GM12801 (cell line): ENCODE data around the gene PSD4.

ENCODE experiments used
- TF ChIP-seq, protein P1 (sequence below): IDR thresholded peaks from one replicate; pipeline ENCODE4 v1.5.1; 2011; ENCODE audit warnings: control low read depth; ENCODE audit not compliant: insufficient read length; ENCODE audit errors: extremely low read depth

Gene PSD4

GRCh38 chr2:113198048-113198789, 24.4 kb downstream of the PSD4 start:
- TF ChIP-seq, protein P1, sequence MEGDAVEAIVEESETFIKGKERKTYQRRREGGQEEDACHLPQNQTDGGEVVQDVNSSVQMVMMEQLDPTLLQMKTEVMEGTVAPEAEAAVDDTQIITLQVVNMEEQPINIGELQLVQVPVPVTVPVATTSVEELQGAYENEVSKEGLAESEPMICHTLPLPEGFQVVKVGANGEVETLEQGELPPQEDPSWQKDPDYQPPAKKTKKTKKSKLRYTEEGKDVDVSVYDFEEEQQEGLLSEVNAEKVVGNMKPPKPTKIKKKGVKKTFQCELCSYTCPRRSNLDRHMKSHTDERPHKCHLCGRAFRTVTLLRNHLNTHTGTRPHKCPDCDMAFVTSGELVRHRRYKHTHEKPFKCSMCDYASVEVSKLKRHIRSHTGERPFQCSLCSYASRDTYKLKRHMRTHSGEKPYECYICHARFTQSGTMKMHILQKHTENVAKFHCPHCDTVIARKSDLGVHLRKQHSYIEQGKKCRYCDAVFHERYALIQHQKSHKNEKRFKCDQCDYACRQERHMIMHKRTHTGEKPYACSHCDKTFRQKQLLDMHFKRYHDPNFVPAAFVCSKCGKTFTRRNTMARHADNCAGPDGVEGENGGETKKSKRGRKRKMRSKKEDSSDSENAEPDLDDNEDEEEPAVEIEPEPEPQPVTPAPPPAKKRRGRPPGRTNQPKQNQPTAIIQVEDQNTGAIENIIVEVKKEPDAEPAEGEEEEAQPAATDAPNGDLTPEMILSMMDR: no peak

GRCh38 chr2:113198790-113199612, 25.2 kb downstream of the PSD4 start:
- TF ChIP-seq, protein P1: no peak

DNA sequence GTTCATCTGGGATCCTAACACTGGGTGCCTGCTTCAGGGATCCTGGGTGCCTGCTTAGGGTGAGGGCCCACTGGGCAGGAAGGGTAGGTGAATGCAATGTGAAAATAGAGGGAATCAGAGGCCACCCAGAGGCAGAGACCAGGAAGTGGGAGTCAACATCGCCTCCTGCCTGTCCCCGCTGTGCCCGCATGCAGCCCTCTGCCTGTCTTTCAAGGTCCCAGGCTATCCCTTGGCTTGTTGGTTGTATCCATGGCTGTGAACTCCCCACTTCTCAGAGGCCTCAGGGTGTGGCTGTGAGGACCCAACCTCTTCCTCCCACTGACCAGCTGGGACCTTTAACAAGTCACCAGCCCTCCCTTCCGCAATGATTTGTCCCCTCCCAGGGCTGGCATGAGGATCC, 26.5 kb downstream of the PSD4 start:
- TF ChIP-seq, protein P1: no peak

- TF ChIP-seq, protein P1: no peak
Observed at GRCh38 chr2:113200736-113201490, 27.1 kb downstream of the PSD4 start.

DNA sequence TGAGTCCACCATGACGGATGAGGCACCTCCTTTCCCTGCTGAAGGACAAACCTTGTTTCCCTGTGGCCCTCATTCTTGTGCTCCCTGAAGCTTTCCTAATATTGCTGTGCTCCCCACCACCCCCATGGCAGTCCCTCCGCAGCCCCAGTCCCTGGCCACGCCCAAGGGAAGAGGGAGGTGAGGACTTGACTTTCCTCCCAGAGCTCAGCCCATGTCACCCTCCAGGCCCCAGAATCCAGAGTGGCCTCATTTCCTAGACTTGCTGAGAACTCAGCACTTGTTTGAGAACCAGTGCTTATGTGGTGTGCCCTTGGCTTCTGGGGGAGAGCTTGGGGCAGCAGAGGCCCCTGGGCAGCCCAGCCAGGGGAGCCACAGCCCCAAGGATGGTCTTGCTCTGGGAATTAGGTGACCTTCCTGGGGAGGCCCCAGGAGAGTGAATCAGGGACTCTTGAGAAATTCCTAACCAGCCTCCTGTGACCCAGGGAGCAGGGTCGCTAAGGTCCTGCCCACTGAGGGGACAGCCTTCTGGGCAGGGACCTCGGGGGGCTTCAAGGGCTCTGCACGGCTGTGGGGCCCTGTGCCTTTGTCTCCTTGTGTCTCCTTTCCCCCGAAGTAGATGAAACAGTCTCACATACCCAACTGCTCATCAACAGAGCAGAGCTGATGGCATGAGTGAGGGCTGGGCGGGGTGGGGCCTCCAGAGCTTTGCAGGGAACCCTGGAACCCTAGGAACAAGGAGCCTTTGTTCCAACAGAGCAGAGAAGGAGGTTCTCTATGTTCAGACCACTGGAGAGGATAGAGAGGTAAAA, 27.9 kb downstream of the PSD4 start:
- TF ChIP-seq, protein P1: no peak

DNA sequence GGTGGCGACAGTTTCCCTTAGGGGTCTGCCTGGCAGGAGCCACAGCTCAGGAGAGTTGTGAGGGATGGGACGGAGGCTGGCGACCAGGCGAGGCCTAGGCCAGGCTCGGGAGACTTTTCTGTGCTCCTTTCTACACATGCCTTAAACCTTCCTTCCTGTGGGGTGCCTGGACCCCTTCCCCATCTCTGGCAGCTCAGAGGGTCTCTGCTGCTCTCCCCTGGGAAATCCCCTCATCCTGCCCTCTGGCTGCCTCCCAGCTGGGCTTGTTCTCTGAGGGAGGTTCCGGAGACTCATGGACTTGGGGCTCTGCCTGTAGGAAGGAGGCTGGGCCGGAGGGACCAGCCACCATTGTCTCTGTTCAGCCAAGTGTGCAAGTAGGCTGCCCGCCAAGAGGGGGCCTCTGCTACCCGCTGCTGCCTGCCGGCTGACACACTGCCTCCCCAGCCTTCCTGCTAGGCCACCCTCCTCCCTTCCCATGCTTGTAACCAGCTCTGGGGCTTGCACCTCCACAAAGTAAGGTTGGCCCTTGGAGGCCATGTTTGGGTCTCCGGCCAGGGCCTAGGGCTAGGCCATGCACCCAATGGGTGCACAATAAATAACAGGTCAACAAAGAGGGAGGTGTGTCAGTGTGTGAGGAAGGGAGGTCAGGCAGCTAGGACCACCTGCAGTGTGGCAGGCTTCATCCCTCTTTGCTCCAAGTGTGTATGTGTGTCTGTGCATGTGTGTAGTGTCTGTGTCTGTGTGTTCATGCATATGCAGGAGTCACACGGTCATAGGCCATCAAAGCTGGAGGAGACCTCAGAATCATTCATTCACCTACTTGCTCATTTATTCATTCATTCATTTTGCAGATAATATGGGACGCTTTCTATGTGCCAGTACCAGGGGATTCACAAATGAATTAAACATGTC, 28.8 kb downstream of the PSD4 start:
- TF ChIP-seq, protein P1: no peak
